ENCODE data around the gene FBXW8. TPM values are rescaled to one million over a fixed set of nuclear protein-coding genes. Genes with fewer than 3 reads are reported as not detected.

FBXW8 gene
- total RNA-seq, 2 experiments from 2014 or later = 6.4 to 6.5 TPM

DNA sequence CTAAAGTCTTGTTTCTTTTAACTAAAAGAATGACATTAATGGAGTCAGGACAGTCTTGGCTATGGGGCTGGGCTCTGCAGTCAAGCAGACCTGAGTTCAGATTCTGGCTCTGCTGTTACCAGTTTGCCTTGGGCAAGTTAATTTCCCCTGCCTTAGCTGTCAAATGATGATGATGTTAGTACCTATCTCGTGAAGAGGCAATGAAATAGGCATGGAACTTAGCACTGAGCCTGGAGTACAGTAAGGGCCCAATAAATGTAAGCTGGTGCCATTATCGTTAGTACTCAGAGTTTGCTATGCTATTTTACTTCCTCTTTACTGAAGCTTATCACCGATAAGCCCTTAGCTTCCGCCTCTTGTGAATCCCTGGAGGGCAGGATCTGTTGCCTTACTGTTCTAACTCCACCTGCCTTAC is 8.5 kb downstream of the FBXW8 start:
- H3K9me3 Mint-ChIP-seq = no peaks in the 10 kb centered on the region
- CTCF ChIA-PET = no interaction called here
- no peak overlapping the region for H3K27ac Mint-ChIP-seq
- intact Hi-C loops (cut with micrococcal nuclease) = no loop called here
- H3K36me3 Mint-ChIP-seq (ENCODE audit: low read depth) = peaks cover 15% of the 10 kb centered on the region
- no peak for DNase-seq
- peaks cover 3% of the 10 kb centered on the region for H3K27me3 Mint-ChIP-seq (ENCODE audit: low read depth)
- H3K4me3 Mint-ChIP-seq = no peak overlapping the region
- H3K4me1 Mint-ChIP-seq (ENCODE audit: low read depth) = peaks cover 57% of the 10 kb centered on the region

GRCh38 chr12:116919706-116920485 is 9.1 kb downstream of the FBXW8 start:
- Mint-ChIP-seq H3K27me3 (ENCODE audit: low read depth) (peaks cover 3% of the 10 kb centered on the region), H3K4me1 (ENCODE audit: low read depth) (peaks cover 63% of the 10 kb centered on the region), H3K4me3 (no peak overlapping the region), H3K9me3 (no peaks in the 10 kb centered on the region), H3K36me3 (ENCODE audit: low read depth) (peaks cover 15% of the 10 kb centered on the region), H3K27ac (no peak overlapping the region)
- intact Hi-C loops (cut with micrococcal nuclease) = loop anchor here (5.0 to 10.0 kb wide), 4 partner anchors 212 to 1115 kb away; partner anchors contain the start of gene MED13L
- DNase-seq = no peak
- CTCF ChIA-PET = no interaction called here

DNA sequence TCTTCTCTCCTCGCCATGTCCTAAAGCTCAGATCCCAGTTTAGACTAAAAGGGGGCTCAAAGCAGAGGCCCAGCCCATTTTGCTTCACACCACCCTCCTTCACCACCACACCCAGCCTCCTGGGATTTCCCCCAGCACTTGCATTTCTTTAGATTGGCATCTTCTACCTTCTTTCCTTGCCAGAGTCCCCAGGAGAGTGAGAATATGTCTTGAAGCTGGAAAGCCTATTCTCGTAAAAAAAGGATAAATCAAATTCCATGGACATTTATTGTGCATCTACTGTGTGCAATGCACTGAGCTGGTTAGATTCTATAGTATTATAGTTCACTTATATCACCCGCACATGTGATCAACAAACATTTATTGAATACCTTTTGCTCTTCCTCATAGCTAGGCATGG is 10.2 kb downstream of the FBXW8 start:
- intact Hi-C loops (cut with micrococcal nuclease) = loop anchor here (5.0 to 10.0 kb wide), 4 partner anchors 211 to 1114 kb away; partner anchors contain the start of gene MED13L
- peaks cover 70% of the 10 kb centered on the region for H3K4me1 Mint-ChIP-seq (ENCODE audit: low read depth)
- no peak for DNase-seq
- H3K36me3 Mint-ChIP-seq (ENCODE audit: low read depth) = peaks cover 14% of the 10 kb centered on the region
- H3K4me3 Mint-ChIP-seq = no peak overlapping the region
- CTCF ChIA-PET = interaction anchor here (0.6 kb wide), 2 partner anchors 9 to 34 kb away, joined by 3 to 4 read pairs; no protein-coding TSS in a partner anchor
- peaks cover 3% of the 10 kb centered on the region for H3K27me3 Mint-ChIP-seq (ENCODE audit: low read depth)
- H3K9me3 Mint-ChIP-seq = no peaks in the 10 kb centered on the region
- no peak overlapping the region for H3K27ac Mint-ChIP-seq

DNA sequence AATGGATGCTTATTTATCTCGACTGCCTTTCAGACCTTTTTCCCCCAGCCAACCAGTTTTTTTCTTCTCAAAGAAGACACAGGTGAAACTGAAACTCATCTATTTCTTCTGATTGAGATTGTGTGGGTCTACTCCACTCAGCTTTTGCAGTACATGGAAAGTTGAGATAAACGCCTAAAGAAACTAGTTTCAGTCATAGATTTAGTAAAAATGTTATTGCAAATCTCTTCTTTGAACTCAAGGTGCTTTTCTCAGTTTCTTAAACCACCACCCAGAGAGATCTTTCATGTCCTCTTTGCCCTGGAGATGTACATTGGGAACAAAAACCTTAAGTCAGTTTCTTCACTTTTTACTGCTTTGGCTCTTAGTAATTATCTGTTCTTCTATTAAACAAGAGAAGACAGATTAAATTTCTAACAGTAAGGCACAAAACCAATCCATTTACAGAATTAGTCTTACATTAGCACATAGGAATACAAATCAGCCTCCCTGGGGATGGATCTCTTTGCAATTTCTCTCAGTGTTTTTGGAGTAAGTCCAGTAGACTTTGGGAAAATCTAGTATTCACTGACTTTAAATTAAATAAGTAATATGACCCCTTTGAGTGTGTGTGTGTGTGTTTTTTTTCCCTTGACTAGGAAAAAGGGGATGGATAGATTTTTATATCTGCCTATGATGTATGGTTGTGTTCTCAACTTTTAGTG is 11.6 kb downstream of the FBXW8 start:
- DNase-seq = no peak
- intact Hi-C loops (cut with micrococcal nuclease) = loop anchor here (1.0 to 10.0 kb wide), 9 partner anchors 11 to 1112 kb away; partner anchors contain the start of genes MAP1LC3B2, MED13L, RNFT2 and SPRING1
- H3K4me3 Mint-ChIP-seq = no peak overlapping the region
- peaks cover 11% of the 10 kb centered on the region for H3K36me3 Mint-ChIP-seq (ENCODE audit: low read depth)
- H3K27me3 Mint-ChIP-seq (ENCODE audit: low read depth) = peaks cover 3% of the 10 kb centered on the region
- H3K4me1 Mint-ChIP-seq (ENCODE audit: low read depth) = peaks cover 72% of the 10 kb centered on the region
- no peaks in the 10 kb centered on the region for H3K9me3 Mint-ChIP-seq
- peak overlapping the region; percentile 28 for H3K27ac Mint-ChIP-seq
- CTCF ChIA-PET = interaction anchor here (0.7 kb wide), 1 partner anchor 192 kb away, joined by 7 read pairs; no protein-coding TSS in a partner anchor

GRCh38 chr12:116924558-116925453 is 14.1 kb downstream of the FBXW8 start:
- DNase-seq = peak; percentile 70
- peaks cover 66% of the 10 kb centered on the region for H3K4me1 Mint-ChIP-seq (ENCODE audit: low read depth)
- H3K27ac Mint-ChIP-seq = no peak overlapping the region
- intact Hi-C loops (cut with micrococcal nuclease) = loop anchor here (5.0 to 10.0 kb wide), 4 partner anchors 207 to 1110 kb away; partner anchors contain the start of gene MED13L
- CTCF ChIA-PET = interaction anchor here (0.6 kb wide), 2 partner anchors 44 to 594 kb away, joined by 3 read pairs; partner anchors contain the start of gene HRK
- no peaks in the 10 kb centered on the region for H3K9me3 Mint-ChIP-seq
- H3K36me3 Mint-ChIP-seq (ENCODE audit: low read depth) = peaks cover 18% of the 10 kb centered on the region
- H3K27me3 Mint-ChIP-seq (ENCODE audit: low read depth) = peaks cover 3% of the 10 kb centered on the region
- no peak overlapping the region for H3K4me3 Mint-ChIP-seq

DNA sequence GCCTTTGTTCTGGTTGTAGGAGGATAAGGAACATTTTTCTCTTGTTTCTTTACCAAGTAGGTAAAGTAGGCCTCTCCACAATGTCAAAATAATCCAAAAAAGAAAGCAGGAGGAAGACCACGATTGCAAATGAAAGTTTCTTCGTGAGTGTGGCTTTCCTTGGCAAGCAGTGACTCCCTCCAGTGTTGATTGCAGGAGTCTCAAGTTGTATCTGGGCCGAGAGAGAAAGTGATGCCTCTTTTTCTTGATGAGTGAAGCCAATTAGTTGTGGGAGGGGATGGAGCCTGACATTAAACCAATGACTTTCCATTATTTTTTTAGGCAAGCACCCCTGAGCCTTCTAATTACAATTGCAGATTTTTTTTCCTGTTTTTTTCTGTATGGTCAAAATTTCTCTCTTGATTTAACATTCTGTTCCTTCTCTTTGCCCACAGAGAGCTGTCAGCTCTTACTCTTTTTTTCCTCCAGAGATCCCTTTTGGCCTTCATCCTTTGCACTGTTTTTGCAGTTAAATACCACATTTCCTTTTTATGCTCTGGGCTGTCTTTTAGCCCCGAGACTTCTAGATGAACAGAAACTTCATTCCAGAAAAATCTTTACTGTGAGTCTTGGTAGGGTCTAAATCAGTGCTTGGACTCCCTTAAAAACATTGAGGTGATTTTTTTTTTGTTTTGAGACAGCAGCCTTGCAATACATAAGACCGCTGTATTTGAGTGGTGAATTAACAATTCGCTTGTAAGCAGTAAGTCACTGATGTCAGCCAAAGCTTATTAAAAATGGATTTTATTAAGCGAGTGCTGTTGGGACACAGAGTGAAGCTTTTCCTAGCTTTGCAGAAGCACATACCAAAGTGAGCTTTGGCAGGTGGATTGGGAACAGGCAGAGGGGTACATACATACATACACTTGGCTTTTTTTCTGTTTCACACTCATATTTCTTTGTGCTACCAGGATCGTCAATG is 15.8 kb downstream of the FBXW8 start:
- Mint-ChIP-seq H3K27ac (no peak overlapping the region), H3K4me1 (ENCODE audit: low read depth) (peaks cover 48% of the 10 kb centered on the region), H3K4me3 (no peak overlapping the region), H3K9me3 (no peaks in the 10 kb centered on the region), H3K27me3 (ENCODE audit: low read depth) (no peaks in the 10 kb centered on the region), H3K36me3 (ENCODE audit: low read depth) (peaks cover 19% of the 10 kb centered on the region)
- intact Hi-C loops (cut with micrococcal nuclease) = loop anchor here (10.0 kb wide), 2 partner anchors 802 to 1108 kb away; no protein-coding TSS in a partner anchor
- CTCF ChIA-PET = interaction anchor here (1.3 kb wide), 1 partner anchor 11 kb away, joined by 4 read pairs; no protein-coding TSS in a partner anchor
- no peak for DNase-seq

- Mint-ChIP-seq H3K36me3 (ENCODE audit: low read depth) (peaks cover 19% of the 10 kb centered on the region), H3K9me3 (no peaks in the 10 kb centered on the region), H3K4me3 (no peak overlapping the region), H3K4me1 (ENCODE audit: low read depth) (peaks cover 42% of the 10 kb centered on the region), H3K27me3 (ENCODE audit: low read depth) (no peaks in the 10 kb centered on the region), H3K27ac (no peak overlapping the region)
- DNase-seq = no peak
- CTCF ChIA-PET = interaction anchor here (1.3 kb wide), 1 partner anchor 10 kb away, joined by 4 read pairs; no protein-coding TSS in a partner anchor
- intact Hi-C loops (cut with micrococcal nuclease) = loop anchor here (10.0 kb wide), 2 partner anchors 803 to 1107 kb away; no protein-coding TSS in a partner anchor
These were observed 16.6 kb downstream of the FBXW8 start for GRCh38 chr12:116927244-116927940.

GRCh38 chr12:116928504-116928903 is 17.8 kb downstream of the FBXW8 start:
- peaks cover 23% of the 10 kb centered on the region for H3K36me3 Mint-ChIP-seq (ENCODE audit: low read depth)
- H3K27ac Mint-ChIP-seq = no peak overlapping the region
- peaks cover 34% of the 10 kb centered on the region for H3K4me1 Mint-ChIP-seq (ENCODE audit: low read depth)
- H3K27me3 Mint-ChIP-seq (ENCODE audit: low read depth) = no peaks in the 10 kb centered on the region
- CTCF ChIA-PET = no interaction called here
- intact Hi-C loops (cut with micrococcal nuclease) = loop anchor here (10.0 kb wide), 2 partner anchors 804 to 1106 kb away; no protein-coding TSS in a partner anchor
- no peaks in the 10 kb centered on the region for H3K9me3 Mint-ChIP-seq
- DNase-seq = no peak
- H3K4me3 Mint-ChIP-seq = no peak overlapping the region

DNA sequence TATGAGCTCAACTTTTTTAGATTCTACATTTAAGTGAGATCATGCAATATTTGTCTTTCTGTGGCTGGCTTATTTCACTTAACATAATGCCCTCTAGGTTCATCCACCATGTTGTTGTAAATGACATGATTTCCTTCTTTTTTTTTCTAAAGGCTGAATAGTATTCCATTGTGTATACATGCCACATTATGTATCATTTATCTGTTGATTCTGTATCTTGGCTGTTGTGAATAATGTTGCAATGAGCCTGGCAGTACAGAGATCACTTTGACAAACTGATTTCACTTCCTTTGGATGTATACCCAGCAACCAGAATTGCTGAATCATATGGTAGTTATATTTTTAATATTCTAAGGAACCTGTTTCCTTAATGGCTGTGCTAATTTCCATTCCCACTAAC is 19.1 kb downstream of the FBXW8 start:
- intact Hi-C loops (cut with micrococcal nuclease) = loop anchor here (10.0 kb wide), 2 partner anchors 805 to 1105 kb away; no protein-coding TSS in a partner anchor
- no peak for DNase-seq
- Mint-ChIP-seq H3K4me1 (ENCODE audit: low read depth) (peaks cover 24% of the 10 kb centered on the region), H3K4me3 (no peak overlapping the region), H3K27ac (no peak overlapping the region), H3K9me3 (no peaks in the 10 kb centered on the region), H3K27me3 (ENCODE audit: low read depth) (no peaks in the 10 kb centered on the region), H3K36me3 (ENCODE audit: low read depth) (peaks cover 32% of the 10 kb centered on the region)
- CTCF ChIA-PET = no interaction called here

DNA sequence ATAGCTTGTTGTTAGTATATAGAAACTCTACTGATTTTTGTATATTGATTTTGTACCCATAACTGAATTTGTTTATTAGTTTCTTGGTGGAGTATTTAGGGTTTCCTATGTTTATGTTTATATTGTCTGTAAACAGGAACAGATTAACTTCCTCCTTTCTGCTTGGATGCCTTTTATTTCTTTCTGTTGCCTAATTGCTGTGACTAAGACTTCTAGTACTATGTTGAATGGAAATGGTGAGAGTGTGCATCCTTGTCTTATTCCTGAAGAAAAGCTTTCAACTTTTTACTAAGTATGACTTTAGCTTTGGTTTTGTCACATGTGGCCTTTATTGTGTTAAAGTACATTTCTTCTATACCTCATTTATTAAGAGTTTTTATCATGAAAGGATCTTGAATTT is 20.9 kb downstream of the FBXW8 start:
- peaks cover 37% of the 10 kb centered on the region for H3K36me3 Mint-ChIP-seq (ENCODE audit: low read depth)
- CTCF ChIA-PET = no interaction called here

More for the DNA sequence above, 20.9 kb downstream of the FBXW8 start:
- intact Hi-C loops (cut with micrococcal nuclease) = no loop called here
- no peak overlapping the region for H3K27ac Mint-ChIP-seq
- H3K9me3 Mint-ChIP-seq = no peaks in the 10 kb centered on the region
- H3K4me1 Mint-ChIP-seq (ENCODE audit: low read depth) = peaks cover 7% of the 10 kb centered on the region
- no peak for DNase-seq
- no peaks in the 10 kb centered on the region for H3K27me3 Mint-ChIP-seq (ENCODE audit: low read depth)
- H3K4me3 Mint-ChIP-seq = no peak overlapping the region

Data from activated naive CD4-positive, alpha-beta T cell treated with anti-CD3 and anti-CD28 coated beads for 36 hours (primary cell).